GM19023 (cell line): ENCODE results near the gene RPL31.
A peak's percentile ranks its signal among the peaks of the same experiment; 100 is the strongest.

Experiments
- ATAC-seq: cut with Tn5 transposase; IDR thresholded peaks from one replicate; pipeline ENCODE4 v1.9.1; 2021; ENCODE audit warnings: mild to moderate bottlenecking, moderate library complexity; ENCODE audit not compliant: unreplicated experiment

RPL31 gene

GRCh38 chr2:101001691-101002561 is at the start of gene RPL31:
Gene RPL31, plus strand, starts transcription at chr2:101002289. Its CDS starts 413 bp downstream, at chr2:101002702.
- peak; percentile 98 for ATAC-seq

- no peak for ATAC-seq
These were observed 49.6 kb upstream of the RPL31 start for GRCh38 chr2:100952512-100952911.

- no peak for ATAC-seq
These were observed 48.6 kb upstream of the RPL31 start for GRCh38 chr2:100953406-100954043.

GRCh38 chr2:100954044-100954420 is 48.1 kb upstream of the RPL31 start:
- no peak for ATAC-seq

- ATAC-seq = no peak
These were observed 46.9 kb upstream of the RPL31 start for GRCh38 chr2:100955226-100955625.

- ATAC-seq = no peak
These were observed 46.0 kb upstream of the RPL31 start for GRCh38 chr2:100956081-100956480.

GRCh38 chr2:100957996-100958653 is 44.0 kb upstream of the RPL31 start:
- no peak for ATAC-seq

- no peak for ATAC-seq
These were observed 42.7 kb upstream of the RPL31 start for GRCh38 chr2:100959225-100959880.

- ATAC-seq = no peak
These were observed 41.4 kb upstream of the RPL31 start for GRCh38 chr2:100960688-100961087.

- ATAC-seq = no peak
These were observed 39.6 kb upstream of the RPL31 start for GRCh38 chr2:100962366-100963025.

- ATAC-seq = no peak
These were observed 39.1 kb upstream of the RPL31 start for GRCh38 chr2:100963026-100963375.

- no peak for ATAC-seq
These were observed 37.9 kb upstream of the RPL31 start for GRCh38 chr2:100964222-100964621.

GRCh38 chr2:100964681-100965169 is 37.4 kb upstream of the RPL31 start:
- ATAC-seq = no peak

GRCh38 chr2:100965596-100965995 is 36.5 kb upstream of the RPL31 start:
- no peak for ATAC-seq

- no peak for ATAC-seq
These were observed 34.4 kb upstream of the RPL31 start for GRCh38 chr2:100967716-100968115.

GRCh38 chr2:100968146-100969145 is 33.6 kb upstream of the RPL31 start:
- no peak for ATAC-seq

- no peak for ATAC-seq
These were observed 32.1 kb upstream of the RPL31 start for GRCh38 chr2:100969998-100970397.

- no peak for ATAC-seq
These were observed 30.9 kb upstream of the RPL31 start for GRCh38 chr2:100971221-100971620.

GRCh38 chr2:100972452-100972851 is 29.6 kb upstream of the RPL31 start:
- ATAC-seq = no peak
